ENCODE results near the gene EFEMP1.

DNA sequence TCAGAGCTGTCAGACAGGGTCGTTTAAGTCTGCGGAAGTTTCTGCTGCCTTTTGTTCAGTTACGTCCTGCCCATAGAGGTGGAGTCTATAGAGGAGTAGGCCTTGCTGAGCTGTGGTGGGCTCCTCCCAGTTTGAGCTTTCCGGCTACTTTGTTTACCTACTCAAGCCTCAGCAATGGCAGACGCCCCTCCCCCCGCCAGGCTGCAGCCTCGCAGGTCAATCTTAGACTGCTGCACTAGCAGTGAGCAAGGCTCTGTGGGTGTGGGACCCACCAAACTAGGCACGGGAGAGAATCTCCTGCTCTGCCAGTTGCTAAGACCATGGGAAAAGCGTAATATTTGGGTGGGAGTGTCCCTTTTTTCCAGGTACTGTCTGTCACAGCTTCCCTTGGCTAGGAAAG lies 86.5 kb downstream of the EFEMP1 start:
- no peak for TF ChIP-seq POLR2AphosphoS5 (IDR thresholded peaks at IDR 0.05; ENCODE audit: borderline replicate concordance, low read depth, low read length)
- TF ChIP-seq EZH2 (IDR thresholded peaks at IDR 0.05), result no peak
- TF ChIP-seq FOXP2 (optimal IDR thresholded peaks at IDR 0.05; ENCODE audit: control extremely low read depth, extremely low read length, insufficient read depth), result no peak
